Measurements from ENCODE around the gene CCDC117.

The CCDC117 gene

DNA sequence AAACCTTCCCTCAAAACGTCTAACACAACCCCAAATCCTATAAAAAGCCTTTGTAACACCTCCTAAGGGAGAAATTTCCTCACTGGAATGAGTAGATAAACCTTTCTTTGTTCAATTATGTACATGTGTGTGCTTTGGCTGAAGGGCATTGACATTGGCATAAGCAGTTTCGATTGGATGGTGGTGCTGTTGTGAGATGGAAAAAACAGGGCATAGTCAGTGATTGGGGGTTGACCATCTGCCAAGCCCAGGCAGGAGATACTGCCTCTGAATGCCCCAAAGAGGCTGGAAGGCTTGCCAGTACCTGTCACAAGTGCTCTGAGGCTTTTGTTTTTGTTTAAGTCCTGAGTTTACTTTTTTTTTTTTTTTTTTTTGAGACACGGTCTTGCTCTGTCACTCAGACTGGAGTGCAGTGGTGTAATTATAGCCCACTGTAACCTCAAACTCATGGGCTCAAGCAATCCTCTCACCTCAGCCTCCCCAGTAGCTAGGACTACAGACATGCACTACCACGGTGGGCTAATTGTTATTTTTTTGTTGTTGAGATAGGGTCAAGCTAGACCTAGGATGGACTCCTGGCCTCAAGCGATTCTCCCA lies 1.2 kb upstream of the CCDC117 start:
- DNase-seq = peak; percentile 77

DNA sequence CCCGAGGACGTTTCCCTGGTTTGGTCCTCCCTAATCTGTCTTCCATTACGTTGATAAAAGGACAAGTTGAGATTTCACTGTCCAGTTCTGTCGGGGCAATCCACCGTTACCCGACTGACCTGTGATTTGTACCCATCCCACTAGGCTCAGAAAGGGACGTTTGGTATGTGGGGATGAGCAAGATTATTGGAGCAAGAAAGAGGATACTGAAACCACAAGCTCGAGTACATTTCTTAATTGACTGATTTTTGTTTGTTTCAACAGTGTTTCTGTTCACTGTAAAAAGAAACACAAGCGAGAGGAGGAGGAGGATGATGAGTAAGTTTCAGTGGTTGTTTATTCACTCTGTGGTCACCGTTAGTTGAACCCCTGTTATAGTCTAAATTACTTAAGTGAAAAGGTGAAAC lies 969 bp downstream of the CCDC117 start:
- no peak for DNase-seq

DNA sequence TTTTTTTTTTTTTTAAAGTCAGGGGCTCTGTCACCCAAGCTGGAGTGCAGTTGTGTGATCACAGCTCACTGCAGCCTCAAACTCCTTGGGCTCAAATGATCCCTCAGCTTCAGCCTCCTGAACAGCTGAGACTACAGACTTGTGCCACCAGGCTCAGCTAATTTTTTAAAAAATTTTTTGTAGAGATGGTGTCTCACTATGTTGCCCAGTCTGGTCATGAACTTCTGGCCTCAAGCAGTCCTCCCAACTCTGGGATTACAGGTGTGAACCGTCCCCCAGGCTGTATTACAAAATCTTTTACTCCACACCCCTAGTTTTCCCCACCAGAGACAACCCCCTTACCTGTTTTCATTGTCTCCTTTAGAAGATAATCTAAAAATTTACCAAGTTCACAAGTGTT lies 1.9 kb downstream of the CCDC117 start:
- DNase-seq = no peak

DNA sequence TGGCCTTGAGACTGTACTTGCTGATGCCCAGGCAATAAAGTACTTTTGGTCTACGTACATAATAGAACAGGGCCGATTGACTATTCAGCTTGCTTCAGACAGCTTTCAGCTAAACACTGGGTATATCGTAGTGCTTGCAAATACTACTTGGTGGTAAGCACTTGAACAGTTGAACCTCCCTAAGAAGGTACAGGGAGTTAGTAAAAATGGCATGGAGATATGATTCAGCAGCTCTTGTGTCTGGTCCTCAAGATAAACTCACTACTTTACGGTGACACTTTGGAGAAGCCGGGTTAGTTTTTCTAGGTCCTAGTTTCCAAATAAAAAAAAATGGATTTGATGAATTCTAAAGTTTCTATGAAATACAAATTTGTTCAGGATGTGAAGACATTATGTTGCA lies 7.3 kb downstream of the CCDC117 start:
- DNase-seq = no peak

DNA sequence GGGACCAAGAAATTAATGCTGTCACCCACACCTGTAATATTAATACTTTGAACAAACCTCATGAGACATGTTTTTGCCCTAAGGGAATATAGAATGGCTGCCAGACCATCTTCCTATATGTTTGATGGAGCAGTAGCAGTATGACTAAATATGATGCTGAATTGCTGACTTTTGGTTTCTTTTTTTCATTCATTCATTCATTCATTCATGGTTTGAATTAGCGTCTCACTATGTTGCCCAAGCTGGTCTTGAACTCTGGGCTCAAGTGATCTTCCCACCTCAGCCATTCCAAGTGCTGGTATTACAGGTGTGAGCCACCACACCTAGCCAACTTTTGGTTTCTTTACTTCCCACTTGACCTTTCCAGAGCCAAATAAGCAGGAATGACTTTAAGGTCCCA lies 7.8 kb downstream of the CCDC117 start:
- DNase-seq = no peak

DNA sequence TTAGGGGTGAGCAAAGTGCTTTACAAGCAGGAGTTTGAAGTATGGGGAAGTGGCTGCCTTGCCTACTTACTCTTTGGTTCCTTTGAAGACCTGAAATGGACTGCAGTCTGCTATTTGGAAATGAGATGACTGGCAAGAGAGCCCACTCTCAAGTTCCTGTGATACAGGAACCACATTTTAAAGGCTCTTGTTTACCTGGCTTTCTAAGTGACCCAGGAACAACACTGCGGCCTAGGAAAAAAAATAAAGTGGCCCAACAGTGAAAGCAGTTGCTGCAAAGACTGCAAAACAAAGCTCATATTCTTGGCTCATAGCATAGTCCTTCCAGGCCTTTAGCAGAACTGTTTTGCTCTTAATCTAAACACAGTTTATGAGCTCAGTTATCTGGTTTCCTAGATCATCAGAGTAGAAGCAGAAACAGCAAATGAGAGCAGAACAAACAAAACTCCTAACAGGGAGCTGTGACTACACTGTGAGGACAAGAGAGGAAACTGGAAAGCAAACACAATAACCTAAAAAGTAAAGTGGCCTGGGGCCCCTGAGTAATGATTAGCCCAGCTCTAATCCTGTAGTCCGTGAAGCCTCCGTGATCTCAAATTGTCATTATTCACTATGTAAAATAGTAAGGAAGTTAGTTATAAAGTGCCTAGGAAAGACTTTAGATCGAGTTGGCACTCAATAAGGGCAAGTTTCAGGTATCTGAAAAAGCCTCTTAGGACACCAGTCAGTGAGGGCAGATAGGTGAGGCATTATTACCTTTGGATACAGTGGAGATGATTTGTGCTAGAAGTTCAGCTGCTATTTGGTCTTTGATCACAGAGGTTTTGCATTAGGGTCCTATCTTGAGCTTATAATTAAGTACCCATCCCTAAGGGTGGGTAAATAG lies 11.5 kb downstream of the CCDC117 start:
- no peak for DNase-seq

DNA sequence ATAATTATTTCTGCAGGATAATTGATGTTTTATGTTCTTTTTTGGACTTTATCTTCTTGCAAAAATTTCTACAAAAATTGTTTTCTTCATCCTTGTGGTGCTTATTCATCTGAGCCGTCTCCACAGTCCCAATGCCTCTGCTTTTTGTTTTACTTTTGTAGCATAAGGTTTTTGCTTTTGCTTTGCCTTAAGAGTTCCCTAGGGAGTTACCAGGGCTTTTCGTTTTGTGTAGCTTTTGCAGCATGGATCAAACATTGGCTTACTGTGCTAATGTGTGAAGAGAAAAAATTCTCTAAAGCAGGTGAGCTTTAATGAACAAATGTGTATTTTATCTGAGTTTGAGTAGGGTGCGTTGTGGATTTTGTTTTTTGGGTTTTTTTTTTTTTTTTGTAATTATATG lies 16.1 kb downstream of the CCDC117 start:
- DNase-seq = no peak

DNA sequence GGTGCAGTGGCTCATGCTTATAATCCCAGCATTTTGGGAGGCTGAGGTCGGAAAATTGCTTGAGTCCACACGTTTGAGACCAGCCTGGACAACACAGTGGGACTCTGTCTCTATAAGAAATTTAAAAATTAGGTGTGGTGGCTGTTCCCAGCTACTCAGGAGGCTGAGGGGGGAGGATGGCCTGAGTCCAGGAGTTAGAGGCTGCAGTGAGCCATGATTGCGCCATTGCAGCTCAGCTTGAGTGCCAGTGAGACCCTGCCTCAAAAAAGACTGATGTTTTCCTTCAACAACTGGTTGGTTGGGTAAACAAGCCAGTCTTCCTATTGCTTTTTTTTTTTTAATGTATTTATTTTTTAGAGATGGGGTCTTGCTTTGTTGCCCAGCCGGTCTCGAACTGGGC lies 18.6 kb downstream of the CCDC117 start:
- DNase-seq = no peak

DNA sequence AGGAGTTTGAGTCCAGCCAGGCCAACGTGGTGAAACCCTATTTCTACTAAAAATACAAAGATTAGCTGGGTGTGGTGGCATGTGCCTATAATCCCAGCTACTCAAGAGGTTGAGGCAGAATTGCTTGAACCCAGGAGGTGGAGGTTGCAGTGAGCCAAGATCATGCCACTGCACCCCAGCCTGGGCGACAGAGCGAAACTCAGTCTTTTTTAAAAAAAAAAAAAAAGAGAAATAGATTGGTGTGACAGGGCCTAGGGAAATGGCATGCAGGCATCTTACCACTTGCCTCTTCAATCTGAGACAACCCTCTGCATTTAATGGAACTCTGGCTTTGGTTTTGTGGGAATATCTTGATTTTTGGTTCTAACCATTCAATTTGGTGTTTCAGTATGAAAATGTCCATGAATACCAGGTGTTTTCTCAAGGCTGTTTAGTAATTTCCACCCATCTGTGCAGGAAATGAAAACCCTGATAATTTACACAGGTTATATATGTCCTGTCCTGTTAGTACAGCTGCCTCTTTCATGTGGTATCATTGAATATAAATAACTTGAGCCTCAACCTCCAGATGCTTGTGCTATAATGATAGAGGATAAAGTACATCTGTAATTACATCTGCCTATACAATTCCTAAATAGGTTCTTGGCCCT lies 19.5 kb downstream of the CCDC117 start:
- DNase-seq = no peak

DNA sequence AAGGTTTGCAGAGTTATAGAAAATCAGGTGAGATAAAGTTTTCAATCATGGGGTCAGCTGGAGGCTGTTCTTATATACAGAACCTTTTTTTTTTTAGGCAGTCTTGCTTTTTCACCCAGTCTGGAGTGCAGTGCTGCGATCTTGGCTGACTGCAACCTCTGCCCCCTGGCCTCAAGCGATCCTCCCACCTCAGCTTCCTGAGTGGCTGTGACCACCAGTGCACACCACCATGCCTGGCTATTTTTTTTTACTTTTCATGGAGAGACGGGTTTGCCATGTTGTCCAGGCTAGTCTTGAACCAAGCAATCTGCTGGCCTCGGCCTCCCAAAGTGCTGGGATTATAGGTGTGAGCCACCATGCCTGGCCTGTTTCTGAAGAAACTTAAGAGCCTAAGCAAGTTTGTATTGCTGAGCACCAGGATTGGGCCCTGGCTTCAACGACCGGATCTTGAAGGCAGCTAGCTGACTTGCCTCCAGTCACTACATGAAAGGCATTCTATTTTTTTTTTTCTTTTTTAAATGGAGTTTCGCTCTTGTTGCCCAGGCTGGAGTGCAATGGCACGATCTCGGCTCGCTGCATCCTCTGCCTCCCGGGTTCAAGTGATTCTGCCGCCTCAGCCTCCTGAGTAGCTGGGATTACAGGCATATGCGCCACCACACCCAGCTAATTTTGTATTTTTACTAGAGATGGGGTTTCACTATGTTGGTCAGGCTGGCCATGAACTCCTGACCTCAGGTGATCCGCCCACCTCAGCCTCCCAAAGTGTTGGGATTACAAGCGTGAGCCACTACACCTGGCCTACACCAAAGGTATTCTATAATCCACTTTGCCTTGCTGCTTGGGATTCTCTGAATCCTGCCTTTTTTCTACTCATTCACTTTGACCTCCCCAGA lies 20.2 kb downstream of the CCDC117 start:
- no peak for DNase-seq

DNA sequence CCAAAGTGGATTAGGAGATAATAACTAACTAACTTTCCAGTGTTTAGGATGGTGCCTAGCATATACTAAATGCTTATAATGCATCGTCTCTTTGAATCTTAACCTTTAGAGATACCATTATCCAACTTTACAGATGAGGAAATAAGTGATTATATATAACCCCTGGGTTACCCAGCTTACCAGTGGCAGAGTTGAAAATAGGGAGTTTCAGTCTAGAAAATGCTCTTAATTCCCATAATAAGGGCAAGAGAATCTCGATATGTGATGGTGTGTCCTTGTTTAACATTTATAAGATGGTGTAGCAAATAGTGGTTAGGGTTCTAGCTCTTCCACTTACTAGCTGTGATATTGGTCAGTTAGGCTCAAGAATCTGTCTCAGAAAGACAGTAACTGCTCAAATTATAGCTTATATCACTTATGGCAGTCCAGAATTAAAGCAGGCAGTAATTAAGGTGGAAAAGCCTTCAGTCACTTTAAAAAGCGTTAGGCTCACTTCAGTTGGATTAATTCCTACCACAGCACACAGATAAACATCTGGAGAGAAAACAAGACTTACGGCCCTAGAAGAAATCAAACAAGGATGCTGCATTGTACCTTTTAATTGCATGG lies 21.6 kb downstream of the CCDC117 start:
- DNase-seq = no peak

DNA sequence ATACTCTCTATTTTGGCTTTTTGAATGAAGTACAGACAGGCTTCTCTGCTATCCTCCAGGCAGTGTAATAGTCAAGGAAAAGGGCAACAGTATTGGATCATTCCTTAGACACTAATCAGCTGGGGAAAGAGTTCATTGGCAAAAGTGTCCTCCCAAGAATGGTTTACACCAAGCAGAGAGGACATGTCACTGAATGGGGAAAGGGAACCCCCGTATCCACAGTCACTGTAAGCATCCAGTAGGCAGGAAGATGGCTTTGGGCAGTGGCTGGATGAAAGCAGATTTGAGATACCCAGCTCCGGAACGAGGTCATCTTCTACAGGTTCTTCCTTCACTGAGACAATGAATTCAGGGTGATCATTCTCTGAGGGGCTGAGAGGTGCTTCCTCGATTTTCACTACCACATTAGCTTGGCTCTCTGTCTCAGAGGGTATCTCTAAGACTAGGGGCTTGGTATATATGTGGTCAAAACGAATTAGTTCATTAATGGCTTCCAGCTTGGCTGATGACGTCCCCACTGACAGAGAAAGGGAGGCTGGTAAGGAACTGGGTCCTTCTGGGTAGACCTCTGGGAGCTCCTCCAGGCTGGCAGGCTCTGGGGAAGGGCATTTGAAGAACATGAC lies 22.7 kb downstream of the CCDC117 start:
- no peak for DNase-seq

DNA sequence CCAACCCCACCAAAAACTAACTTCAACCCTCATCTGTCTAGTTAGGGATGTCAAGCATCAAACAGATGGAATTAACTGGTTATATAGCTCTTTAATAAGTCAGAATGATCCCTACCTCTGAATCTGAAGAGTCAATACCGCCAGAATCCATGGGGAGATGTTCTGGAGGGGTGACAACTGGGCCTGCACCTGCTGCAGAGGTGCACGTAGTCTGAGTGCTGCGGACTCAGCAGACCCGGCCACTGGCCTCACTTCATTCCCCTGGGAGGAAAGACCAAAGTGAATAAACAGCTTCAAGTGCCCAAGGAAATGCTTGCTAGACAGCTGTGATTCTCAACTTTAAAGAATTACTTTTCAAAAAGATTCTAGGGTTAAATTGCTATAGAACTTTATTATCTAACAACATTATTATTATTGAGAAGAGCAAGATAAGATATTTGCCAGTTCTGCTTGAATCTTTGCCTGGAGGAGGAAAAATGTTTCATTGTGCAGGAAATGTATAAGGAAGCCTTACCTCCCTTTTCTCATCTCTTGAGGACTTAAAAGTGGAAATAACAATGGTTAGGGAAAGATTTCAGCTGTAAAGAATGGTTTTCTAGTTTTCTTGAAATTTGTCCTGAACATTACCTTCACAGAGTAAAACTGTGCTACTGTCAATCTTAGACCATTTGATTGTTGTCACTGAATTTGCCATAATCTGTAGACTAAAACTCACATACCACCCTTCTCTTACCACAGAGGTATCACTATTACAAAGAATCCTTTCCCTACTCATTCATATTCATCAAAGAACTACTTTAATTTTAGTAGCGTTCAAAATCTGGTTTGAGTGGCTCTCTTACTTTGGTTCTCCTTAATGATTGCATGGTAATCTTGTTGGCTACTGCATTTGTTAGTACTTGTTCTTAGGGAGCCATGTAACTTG lies 23.7 kb downstream of the CCDC117 start:
- no peak for DNase-seq

DNA sequence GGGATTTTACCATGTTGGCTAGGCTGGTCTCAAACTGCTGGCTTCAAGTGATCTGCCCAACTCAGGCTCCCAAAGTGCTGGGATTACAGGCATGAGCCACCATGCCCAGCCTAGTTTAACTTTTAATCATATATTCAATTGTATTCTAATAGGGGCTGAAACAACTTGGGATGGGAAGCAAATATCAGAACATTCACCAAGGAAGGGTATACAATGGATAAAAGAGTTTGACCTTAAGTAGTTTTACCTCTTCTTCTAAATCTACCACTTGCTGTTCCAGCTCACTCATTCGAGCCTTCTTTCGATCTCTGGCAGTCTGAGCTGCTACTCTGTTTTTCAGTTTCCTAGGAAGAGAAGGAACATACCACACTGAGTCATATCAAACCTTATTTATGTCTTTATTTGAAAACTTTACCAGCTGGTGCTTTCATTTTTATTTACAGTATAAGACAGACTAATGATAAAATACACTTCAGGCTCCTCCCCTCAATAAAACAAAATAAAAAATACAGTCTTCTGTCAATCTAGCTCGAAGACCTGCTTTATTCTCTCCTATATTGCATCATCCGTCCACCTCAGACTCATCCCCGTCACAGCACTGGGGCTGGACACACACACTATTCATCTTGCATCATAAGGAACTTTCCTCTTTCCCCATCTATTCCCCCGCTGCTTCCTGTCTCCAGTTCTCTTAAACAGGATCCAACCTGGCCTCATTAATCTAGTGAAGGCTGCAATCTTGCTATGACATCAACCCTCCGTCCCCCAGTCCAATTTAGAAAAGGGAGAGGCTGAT lies 26.5 kb downstream of the CCDC117 start:
- DNase-seq = no peak

DNA sequence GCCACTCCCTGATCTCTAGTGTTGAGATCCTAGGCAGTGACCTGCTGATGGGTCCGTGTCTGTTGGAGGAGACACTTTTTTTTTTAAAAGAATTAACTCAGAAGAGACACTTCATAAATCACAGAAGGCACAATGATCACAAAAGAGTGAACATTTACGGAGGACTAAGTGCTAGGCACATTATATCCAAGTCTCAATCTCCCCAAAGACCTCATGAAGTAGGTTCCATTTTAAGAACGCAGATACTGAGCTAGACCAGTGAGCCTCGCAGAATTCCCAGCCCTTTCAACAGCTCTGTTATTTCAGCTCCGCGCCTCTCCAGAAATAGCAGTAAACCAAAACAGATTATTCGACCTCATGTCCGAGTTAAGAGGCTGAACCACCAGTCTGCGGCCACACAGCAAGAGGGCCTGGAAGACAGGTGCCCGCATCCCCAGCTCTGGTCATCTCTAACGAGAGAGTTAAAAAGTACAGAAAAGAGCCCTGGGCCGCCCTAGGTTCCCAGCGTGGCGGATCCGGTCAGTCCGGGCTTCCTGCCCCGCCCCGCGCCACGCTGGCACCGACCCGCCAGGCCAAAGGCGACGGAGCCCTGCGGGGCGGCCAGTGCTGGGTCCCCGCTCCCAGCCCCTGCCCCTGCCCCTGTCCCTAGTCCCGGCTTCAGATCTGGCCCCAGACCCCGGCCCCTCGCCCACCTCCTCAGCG lies 27.3 kb downstream of the CCDC117 start:
- no peak for DNase-seq

DNA sequence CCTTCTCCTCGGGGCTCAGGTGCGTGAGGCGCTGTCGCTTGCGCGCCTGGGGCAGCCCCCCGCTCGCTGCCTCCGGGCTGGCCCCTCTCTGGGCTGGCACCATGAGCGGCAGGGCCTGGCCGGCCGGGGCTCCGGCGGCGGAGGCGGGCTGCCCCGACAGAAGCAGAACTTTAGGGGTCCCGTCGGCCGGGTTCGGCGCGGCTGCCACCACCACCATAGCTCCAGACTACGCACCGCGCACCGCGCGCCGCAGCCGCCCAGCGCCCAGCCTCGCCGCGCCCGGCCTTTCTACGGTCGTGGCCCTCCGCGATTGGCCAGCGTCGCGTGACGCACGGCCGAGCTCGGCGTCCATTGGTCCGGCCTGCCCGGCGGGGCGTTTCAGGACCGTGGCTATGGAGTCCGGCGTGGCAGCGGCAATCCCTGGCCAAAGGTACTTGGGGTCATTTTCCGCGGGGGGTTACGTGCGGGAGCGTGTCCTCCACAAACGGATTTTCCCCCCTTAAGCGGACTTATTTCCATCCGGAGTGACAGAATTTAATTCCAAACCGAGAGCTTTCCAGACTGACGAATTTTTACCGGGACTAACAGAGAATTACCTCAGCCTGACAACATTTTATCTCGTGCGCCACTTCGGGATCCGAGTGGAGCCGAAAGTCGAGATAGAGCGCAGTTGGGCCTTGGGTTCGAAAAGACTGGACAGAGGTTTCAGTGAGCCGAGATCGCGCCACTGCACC lies 28.0 kb downstream of the CCDC117 start, which contains the start of gene XBP1:
TSS of gene XBP1 (minus strand) at position 262 of the 734 bp plus-strand sequence.
- DNase-seq = peak; percentile 60

DNA sequence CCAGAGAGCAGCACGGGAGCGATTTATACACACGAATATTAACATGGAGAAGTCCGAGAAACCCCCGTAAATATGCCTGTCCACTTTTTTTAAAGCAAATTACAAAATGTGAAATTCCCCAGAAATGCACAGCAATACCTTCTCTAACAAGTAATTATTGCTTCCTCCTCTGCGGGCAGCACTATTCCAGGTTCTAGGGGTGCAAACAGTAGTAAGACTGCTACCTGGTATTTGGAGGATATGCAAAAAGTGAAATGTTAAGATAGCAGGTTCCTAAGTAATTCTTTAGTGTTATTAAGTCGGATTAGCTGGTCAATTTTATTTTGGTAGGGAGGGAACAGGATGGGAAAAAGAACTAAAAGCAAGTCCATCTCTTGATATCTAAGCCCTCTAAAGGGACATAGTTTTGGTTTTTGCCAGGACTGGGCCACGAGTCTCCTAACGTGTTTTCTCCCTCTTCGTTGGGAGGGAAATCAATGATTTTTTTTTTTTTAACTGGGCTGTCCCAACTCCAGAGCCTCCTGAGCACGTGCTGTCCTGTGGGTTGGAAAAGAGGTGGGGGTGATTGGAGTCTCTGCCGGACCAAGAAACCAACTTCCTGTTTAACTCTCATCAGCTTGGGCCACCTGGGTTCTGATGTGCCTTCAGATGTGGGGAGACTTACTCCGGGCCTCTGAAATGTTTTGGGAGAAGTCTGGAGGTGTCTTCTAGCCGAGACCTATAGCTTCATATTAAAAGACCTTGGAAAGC lies 29.5 kb downstream of the CCDC117 start:
- DNase-seq = no peak

DNA sequence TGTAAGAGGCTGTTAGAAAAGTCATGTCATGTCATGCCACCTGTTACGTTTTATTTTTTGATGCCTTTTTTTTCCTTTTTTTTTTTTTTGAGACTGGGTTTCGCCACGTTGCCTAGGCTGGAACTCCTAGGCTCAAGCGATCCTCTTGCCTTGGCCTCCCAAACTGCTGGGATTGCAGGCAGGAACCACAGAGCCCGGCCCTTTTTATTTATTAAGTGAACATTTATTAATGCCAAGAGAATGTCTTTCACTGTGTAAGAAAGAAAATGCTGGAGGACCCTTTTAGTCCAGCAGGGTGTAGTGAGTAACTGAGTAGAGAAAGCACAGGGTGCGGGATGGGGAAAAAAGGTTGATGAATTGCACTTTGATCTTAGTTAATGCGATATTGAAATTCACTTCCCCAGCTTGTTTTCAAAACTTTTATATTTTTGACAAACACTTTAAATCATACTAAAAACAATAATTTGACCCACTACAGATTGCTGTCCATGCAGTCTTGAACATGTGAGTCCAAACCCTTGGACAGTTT lies 30.2 kb downstream of the CCDC117 start:
- DNase-seq = no peak
